ENCODE data around the gene TET3.

TET3 gene

GRCh38 chr2:73942664-73943063 is 42.0 kb upstream of the TET3 start:
- in situ Hi-C loops (cut with HindIII; ENCODE audit: low sequenced_read_pairs), result no loop called here
- no peak for DNase-seq (ENCODE audit: low read depth, low spot score)
- no peak overlapping the region for H3K4me3 ChIP-seq (ENCODE audit: low read depth, low read length)
- TF ChIP-seq, protein P1, sequence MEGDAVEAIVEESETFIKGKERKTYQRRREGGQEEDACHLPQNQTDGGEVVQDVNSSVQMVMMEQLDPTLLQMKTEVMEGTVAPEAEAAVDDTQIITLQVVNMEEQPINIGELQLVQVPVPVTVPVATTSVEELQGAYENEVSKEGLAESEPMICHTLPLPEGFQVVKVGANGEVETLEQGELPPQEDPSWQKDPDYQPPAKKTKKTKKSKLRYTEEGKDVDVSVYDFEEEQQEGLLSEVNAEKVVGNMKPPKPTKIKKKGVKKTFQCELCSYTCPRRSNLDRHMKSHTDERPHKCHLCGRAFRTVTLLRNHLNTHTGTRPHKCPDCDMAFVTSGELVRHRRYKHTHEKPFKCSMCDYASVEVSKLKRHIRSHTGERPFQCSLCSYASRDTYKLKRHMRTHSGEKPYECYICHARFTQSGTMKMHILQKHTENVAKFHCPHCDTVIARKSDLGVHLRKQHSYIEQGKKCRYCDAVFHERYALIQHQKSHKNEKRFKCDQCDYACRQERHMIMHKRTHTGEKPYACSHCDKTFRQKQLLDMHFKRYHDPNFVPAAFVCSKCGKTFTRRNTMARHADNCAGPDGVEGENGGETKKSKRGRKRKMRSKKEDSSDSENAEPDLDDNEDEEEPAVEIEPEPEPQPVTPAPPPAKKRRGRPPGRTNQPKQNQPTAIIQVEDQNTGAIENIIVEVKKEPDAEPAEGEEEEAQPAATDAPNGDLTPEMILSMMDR (IDR thresholded peaks at IDR 0.05; ENCODE audit: low read depth, low read length), result no peak

GRCh38 chr2:73944714-73945113 is 40.0 kb upstream of the TET3 start:
- no peak for DNase-seq (ENCODE audit: low read depth, low spot score)
- in situ Hi-C loops (cut with HindIII; ENCODE audit: low sequenced_read_pairs), result no loop called here
- H3K4me3 ChIP-seq (ENCODE audit: low read depth, low read length), result no peak overlapping the region
- TF ChIP-seq, protein P1 (IDR thresholded peaks at IDR 0.05; ENCODE audit: low read depth, low read length), result no peak

GRCh38 chr2:73946215-73946614 is 38.5 kb upstream of the TET3 start:
- no peak overlapping the region for H3K4me3 ChIP-seq (ENCODE audit: low read depth, low read length)
- TF ChIP-seq, protein P1 (IDR thresholded peaks at IDR 0.05; ENCODE audit: low read depth, low read length), result no peak
- in situ Hi-C loops (cut with HindIII; ENCODE audit: low sequenced_read_pairs), result no loop called here
- no peak for DNase-seq (ENCODE audit: low read depth, low spot score)

GRCh38 chr2:73946666-73947065 is 38.0 kb upstream of the TET3 start:
- H3K4me3 ChIP-seq (ENCODE audit: low read depth, low read length), result no peak overlapping the region
- TF ChIP-seq, protein P1 (IDR thresholded peaks at IDR 0.05; ENCODE audit: low read depth, low read length), result no peak
- in situ Hi-C loops (cut with HindIII; ENCODE audit: low sequenced_read_pairs), result no loop called here
- DNase-seq (ENCODE audit: low read depth, low spot score), result no peak

DNA sequence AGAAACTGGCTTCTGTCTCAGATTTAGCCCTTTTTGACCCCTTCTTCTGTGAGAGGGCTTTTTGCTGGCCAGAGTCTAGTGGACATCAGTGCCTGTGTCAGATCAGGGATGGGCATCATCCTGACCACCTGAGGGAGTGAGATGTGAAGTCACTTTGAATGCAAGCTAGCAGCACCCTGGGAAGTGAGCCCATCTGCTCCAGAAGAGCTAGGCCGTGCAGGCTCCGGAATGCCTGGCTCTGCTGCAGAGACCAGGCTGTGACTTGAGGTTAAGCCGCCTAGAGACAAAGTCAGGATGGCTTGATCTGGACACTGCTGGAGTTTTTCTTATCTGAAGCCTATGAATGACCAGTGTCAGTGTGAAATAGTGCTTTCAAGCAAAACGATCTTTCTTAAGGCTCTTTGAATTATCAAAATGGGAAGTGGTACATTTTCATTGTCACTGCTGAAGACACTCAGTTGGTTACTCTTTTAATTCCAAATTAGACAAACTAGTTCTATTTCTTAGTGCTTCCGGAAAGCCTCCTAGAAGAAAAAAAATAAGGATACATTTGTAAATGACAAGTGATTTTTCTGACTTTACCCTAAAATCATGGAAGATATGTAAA is 37.2 kb upstream of the TET3 start:
- in situ Hi-C loops (cut with HindIII; ENCODE audit: low sequenced_read_pairs), result no loop called here
- no peak for DNase-seq (ENCODE audit: low read depth, low spot score)
- no peak overlapping the region for H3K4me3 ChIP-seq (ENCODE audit: low read depth, low read length)
- TF ChIP-seq, protein P1 (IDR thresholded peaks at IDR 0.05; ENCODE audit: low read depth, low read length), result no peak

DNA sequence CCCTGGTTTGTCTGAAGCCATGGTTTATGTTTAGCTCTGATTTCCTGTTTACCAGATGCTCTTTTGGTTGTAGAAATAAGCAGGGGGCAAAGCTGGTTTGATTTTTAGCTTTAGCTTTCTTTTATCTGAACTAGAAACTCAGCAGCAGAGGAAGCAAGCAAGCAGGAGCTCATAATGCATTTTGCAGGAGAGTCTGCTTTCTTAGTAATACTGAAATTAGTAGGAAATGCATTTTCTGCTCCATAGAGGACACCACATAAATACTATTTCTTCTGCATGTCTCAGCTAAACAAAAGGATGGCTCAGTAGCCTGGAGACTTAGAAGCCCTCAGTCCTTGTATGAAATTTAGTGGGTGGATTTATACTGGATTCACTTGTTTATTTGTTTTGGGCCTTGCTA is 34.9 kb upstream of the TET3 start:
- H3K4me3 ChIP-seq (ENCODE audit: low read depth, low read length), result no peak overlapping the region
- in situ Hi-C loops (cut with HindIII; ENCODE audit: low sequenced_read_pairs), result no loop called here
- TF ChIP-seq, protein P1 (IDR thresholded peaks at IDR 0.05; ENCODE audit: low read depth, low read length), result no peak
- DNase-seq (ENCODE audit: low read depth, low spot score), result no peak

Measured in astrocyte of the spinal cord (primary cell).